OCI-LY1 (cell line): ENCODE measurements around the gene KRT8.

Source experiments
- H2AFZ ChIP-seq: fragments of 200-600 bp; sonication (generic), shearing (Covaris generic); 2 replicates; pipeline ENCODE4 v1.6.0; 2014; ENCODE audit warnings: antibody characterized with exemption, mild to moderate bottlenecking, low read length
- H3F3A ChIP-seq: fragments of 200-600 bp; sonication (generic), shearing (Covaris generic); 2 replicates; pipeline ENCODE4 v1.6.0; 2014; ENCODE audit warnings: mild to moderate bottlenecking, antibody characterized with exemption, low read length, moderate library complexity; ENCODE audit not compliant: insufficient read depth
- H3K27ac ChIP-seq: fragments of 200-600 bp; sonication (generic); 2 replicates; pipeline ENCODE4 v1.5.1; 2014; ENCODE audit warnings: low read length, mixed run types, mild to moderate bottlenecking, low read depth; ENCODE audit not compliant: poor library complexity, severe bottlenecking
- H3K27me3 ChIP-seq: fragments of 200-600 bp; sonication (generic); 2 replicates; pipeline ENCODE4 v1.6.0; 2014; ENCODE audit warnings: antibody characterized with exemption, mild to moderate bottlenecking, low read length, moderate library complexity; ENCODE audit not compliant: insufficient read depth
- H3K36me3 ChIP-seq: fragments of 200-600 bp; sonication (generic); 2 replicates; pipeline ENCODE4 v1.6.1; 2014; ENCODE audit warnings: mild to moderate bottlenecking, antibody characterized with exemption, low read length, moderate library complexity, mixed read lengths; ENCODE audit not compliant: insufficient read depth
- H3K4me1 ChIP-seq: fragments of 200-600 bp; sonication (generic); 2 replicates; pipeline ENCODE4 v1.5.1; 2014; ENCODE audit warnings: mild to moderate bottlenecking, low read length, moderate library complexity; ENCODE audit not compliant: insufficient read depth, severe bottlenecking
- H3K4me2 ChIP-seq: fragments of 200-600 bp; sonication (generic), shearing (Covaris generic); 2 replicates; pipeline ENCODE4 v1.6.1; 2014; ENCODE audit warnings: low read length
- H3K4me3 ChIP-seq: fragments of 200-600 bp; sonication (generic); 2 replicates; pipeline ENCODE4 v1.5.1; 2014; ENCODE audit warnings: low read length, low read depth, mild to moderate bottlenecking, mixed read lengths; ENCODE audit not compliant: poor library complexity, severe bottlenecking
- H3K79me2 ChIP-seq: fragments of 200-600 bp; shearing (Covaris generic); 2 replicates; pipeline ENCODE4 v1.6.1; 2016; ENCODE audit warnings: mixed run types, low read length, mixed read lengths; ENCODE audit not compliant: insufficient read depth
- H3K9ac ChIP-seq: fragments of 200-600 bp; sonication (generic), shearing (Covaris generic); 2 replicates; pipeline ENCODE4 v1.6.1; 2014; ENCODE audit warnings: mild to moderate bottlenecking, low read length, mixed read lengths
- H3K9me2 ChIP-seq: fragments of 200-600 bp; sonication (generic), shearing (Covaris generic); 2 replicates; pipeline ENCODE4 v1.6.1; 2014; ENCODE audit warnings: low read depth, mild to moderate bottlenecking, low read length, mixed read lengths
- H3K9me3 ChIP-seq: fragments of 200-600 bp; shearing (Covaris generic); 2 replicates; pipeline ENCODE4 v1.6.1; 2014; ENCODE audit warnings: low read length, mixed read lengths
- H4K20me1 ChIP-seq: fragments of 200-600 bp; sonication (generic), shearing (Covaris generic); 2 replicates; pipeline ENCODE4 v1.6.0; 2016; ENCODE audit warnings: mild to moderate bottlenecking, low read length; ENCODE audit not compliant: insufficient read depth
- CTCF ChIP-seq: fragments of 200-600 bp; sonication (generic), shearing (Covaris generic); IDR thresholded peaks from 2 replicates; pipeline ENCODE4 v1.5.1; 2017; ENCODE audit warnings: mild to moderate bottlenecking, antibody characterized with exemption, low read length, moderate library complexity, mixed read lengths
- EZH2 ChIP-seq: fragments of 200-600 bp; sonication (generic), shearing (Covaris generic); IDR thresholded peaks from 2 replicates; pipeline ENCODE4 v1.8.0; 2017; ENCODE audit warnings: borderline replicate concordance, mixed run types, mild to moderate bottlenecking, antibody characterized with exemption, low read length, moderate library complexity, mixed read lengths

Gene KRT8

DNA sequence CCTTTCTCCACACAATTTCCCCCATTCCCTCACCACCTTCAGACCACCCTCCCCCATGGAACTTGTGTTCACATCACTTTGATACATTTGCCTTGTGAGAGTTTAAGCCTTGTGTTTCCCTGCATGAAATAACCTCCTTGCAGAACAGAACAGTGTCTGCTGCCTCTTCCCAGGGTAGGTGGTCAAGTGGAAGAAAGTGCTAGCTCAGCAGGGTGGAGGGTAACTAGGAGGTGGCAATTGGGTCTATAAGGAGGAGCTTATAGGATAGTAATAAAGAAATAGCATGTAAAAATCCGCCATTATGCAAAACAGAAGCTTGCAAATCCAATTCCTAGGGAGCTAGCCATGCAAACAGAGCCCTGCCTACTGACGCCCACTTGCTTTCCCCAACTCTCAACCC, 13.9 kb upstream of the KRT8 start:
- Histone ChIP-seq H3K27me3 (no peaks in the 10 kb centered on the region; the same call in 1 of the 2 replicates), H3K9ac (no peak overlapping the region), H3K9me2 (no peaks in the 10 kb centered on the region), H3K79me2 (no peaks in the 10 kb centered on the region), H3K4me1 (no peaks in the 10 kb centered on the region), H3K27ac (no peak overlapping the region), H3K4me3 (no peak overlapping the region), H4K20me1 (no peaks in the 10 kb centered on the region), H3K36me3 (no peaks in the 10 kb centered on the region), H3K9me3 (no peaks in the 10 kb centered on the region), H3F3A (no peaks in the 10 kb centered on the region), H2AFZ (no peak overlapping the region), H3K4me2 (no peak overlapping the region)
- TF ChIP-seq EZH2 (no peak), CTCF (no peak)

DNA sequence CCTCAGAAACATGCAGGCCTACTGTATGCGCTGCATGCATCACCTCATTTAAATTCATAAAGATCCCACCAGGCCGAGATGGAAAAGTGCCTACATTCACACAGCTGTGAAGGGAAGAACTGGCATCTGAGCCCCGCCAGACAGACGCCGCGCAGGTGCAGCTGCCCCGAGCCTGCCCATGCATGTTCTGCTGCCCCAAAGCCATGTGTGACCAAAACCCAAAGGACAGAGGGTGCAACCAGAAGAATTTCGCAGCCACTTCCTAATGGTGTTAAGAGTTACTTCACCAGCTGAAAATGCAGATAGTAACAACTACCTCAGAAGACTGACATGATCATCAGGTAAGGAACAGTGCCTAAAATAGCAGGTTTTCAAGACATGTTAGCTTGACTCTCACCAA, 13.5 kb upstream of the KRT8 start:
- TF ChIP-seq EZH2 (no peak), CTCF (no peak)
- Histone ChIP-seq H3K27ac (no peak overlapping the region), H3K9me2 (no peaks in the 10 kb centered on the region), H3K27me3 (no peaks in the 10 kb centered on the region; the same call in 1 of the 2 replicates), H3K36me3 (no peaks in the 10 kb centered on the region), H3K9me3 (no peaks in the 10 kb centered on the region), H3K4me2 (no peak overlapping the region), H2AFZ (no peak overlapping the region), H3K9ac (no peak overlapping the region), H3K4me3 (no peak overlapping the region), H3K4me1 (no peaks in the 10 kb centered on the region), H4K20me1 (no peaks in the 10 kb centered on the region), H3F3A (no peaks in the 10 kb centered on the region), H3K79me2 (no peaks in the 10 kb centered on the region)

GRCh38 chr12:52917800-52918199, 12.9 kb upstream of the KRT8 start:
- no peaks in the 10 kb centered on the region; the same call in 1 of the 2 replicates for H3K27me3 ChIP-seq
- H3K4me3 ChIP-seq, result no peak overlapping the region
- H4K20me1 ChIP-seq, result no peaks in the 10 kb centered on the region
- TF ChIP-seq CTCF (no peak), EZH2 (no peak)
- no peaks in the 10 kb centered on the region for H3K79me2 ChIP-seq
- no peaks in the 10 kb centered on the region for H3K9me3 ChIP-seq
- H3K36me3 ChIP-seq, result no peaks in the 10 kb centered on the region
- no peak overlapping the region for H3K9ac ChIP-seq
- no peaks in the 10 kb centered on the region for H3K9me2 ChIP-seq
- no peak overlapping the region for H2AFZ ChIP-seq
- H3F3A ChIP-seq, result no peaks in the 10 kb centered on the region
- H3K4me1 ChIP-seq, result no peaks in the 10 kb centered on the region
- H3K27ac ChIP-seq, result no peak overlapping the region
- H3K4me2 ChIP-seq, result no peak overlapping the region
